HEK293 (cell line): ENCODE results near the gene HSF5.

ENCODE experiments used
- HOXC10 ChIP-seq: sonication (generic); formaldehyde crosslinking; IDR thresholded peaks from 2 replicates; pipeline ENCODE4 v1.8.1; 2023; ENCODE audit warnings: mild to moderate bottlenecking, missing genetic modification reagents
- KLF7 ChIP-seq: fragments of 450-650 bp; formaldehyde crosslinking; IDR thresholded peaks from 2 replicates; pipeline ENCODE4 v1.5.1; 2016; ENCODE audit warnings: missing biosample characterization, missing genetic modification characterization, borderline replicate concordance
- MEIS1 ChIP-seq: sonication (generic); formaldehyde crosslinking; IDR thresholded peaks from 2 replicates; pipeline ENCODE4 v1.8.1; 2022; ENCODE audit warnings: missing genetic modification reagents, mild to moderate bottlenecking, borderline replicate concordance
- MZF1 ChIP-seq: fragments of 450-650 bp; formaldehyde crosslinking; IDR thresholded peaks from 2 replicates; pipeline ENCODE4 v1.5.1; 2017; ENCODE audit warnings: missing biosample characterization, missing genetic modification characterization, borderline replicate concordance
- SCRT1 ChIP-seq: fragments of 450-650 bp; formaldehyde crosslinking; IDR thresholded peaks from 2 replicates; pipeline ENCODE4 v1.5.1; 2016; ENCODE audit warnings: missing biosample characterization, missing genetic modification characterization, borderline replicate concordance
- ZFP41 ChIP-seq: fragments of 450-650 bp; formaldehyde crosslinking; IDR thresholded peaks from 2 replicates; pipeline ENCODE4 v1.5.1; 2016; ENCODE audit warnings: missing biosample characterization, missing genetic modification characterization, borderline replicate concordance
- ZFP69B ChIP-seq: fragments of 450-650 bp; formaldehyde crosslinking; IDR thresholded peaks from 2 replicates; pipeline ENCODE4 v1.5.1; 2016; ENCODE audit warnings: missing biosample characterization, missing genetic modification characterization
- ZNF2 ChIP-seq: fragments of 450-650 bp; formaldehyde crosslinking; IDR thresholded peaks from 2 replicates; pipeline ENCODE4 v1.5.1; 2016; ENCODE audit warnings: missing biosample characterization, missing genetic modification characterization
- ZNF211 ChIP-seq: fragments of 450-650 bp; formaldehyde crosslinking; IDR thresholded peaks from 2 replicates; pipeline ENCODE4 v1.5.1; 2016; ENCODE audit warnings: low read depth, missing biosample characterization, missing genetic modification characterization
- ZNF223 ChIP-seq: fragments of 450-650 bp; formaldehyde crosslinking; IDR thresholded peaks from 2 replicates; pipeline ENCODE4 v1.5.1; 2016; ENCODE audit warnings: missing biosample characterization, missing genetic modification characterization
- ZNF324 ChIP-seq: fragments of 450-650 bp; formaldehyde crosslinking; IDR thresholded peaks from 2 replicates; pipeline ENCODE4 v1.5.1; 2016; ENCODE audit warnings: missing biosample characterization, missing genetic modification characterization
- ZNF391 ChIP-seq: fragments of 450-650 bp; formaldehyde crosslinking; IDR thresholded peaks from 2 replicates; pipeline ENCODE4 v1.5.1; 2016; ENCODE audit warnings: low read depth, missing biosample characterization, missing genetic modification characterization, borderline replicate concordance
- ZNF423 ChIP-seq: fragments of 450-650 bp; formaldehyde crosslinking; IDR thresholded peaks from 2 replicates; pipeline ENCODE4 v1.5.1; 2016; ENCODE audit warnings: missing biosample characterization, missing genetic modification characterization
- ZNF530 ChIP-seq: fragments of 450-650 bp; formaldehyde crosslinking; IDR thresholded peaks from 2 replicates; pipeline ENCODE4 v1.5.1; 2016; ENCODE audit warnings: low read depth, missing biosample characterization, missing genetic modification characterization
- ZNF555 ChIP-seq: fragments of 450-650 bp; formaldehyde crosslinking; conservative IDR thresholded peaks from 2 replicates; pipeline ENCODE4 v1.5.1; 2017; ENCODE audit warnings: missing biosample characterization, mild to moderate bottlenecking, missing genetic modification characterization, inconsistent platforms
- ZNF561 ChIP-seq: fragments of 450-650 bp; IDR thresholded peaks from 2 replicates; pipeline ENCODE4 v1.5.1; 2018; ENCODE audit warnings: missing biosample characterization, missing genetic modification characterization, borderline replicate concordance
- ZNF585B ChIP-seq: fragments of 450-650 bp; formaldehyde crosslinking; IDR thresholded peaks from 2 replicates; pipeline ENCODE4 v1.5.1; 2016; ENCODE audit warnings: missing biosample characterization, missing genetic modification characterization
- ZNF596 ChIP-seq: fragments of 450-650 bp; IDR thresholded peaks from 2 replicates; pipeline ENCODE4 v1.5.0; 2018; ENCODE audit warnings: missing biosample characterization, mild to moderate bottlenecking, missing genetic modification characterization, moderate library complexity
- ZNF707 ChIP-seq: fragments of 450-650 bp; formaldehyde crosslinking; IDR thresholded peaks from 2 replicates; pipeline ENCODE4 v1.5.1; 2016; ENCODE audit warnings: missing biosample characterization, missing genetic modification characterization
- ZSCAN23 ChIP-seq: fragments of 450-650 bp; formaldehyde crosslinking; IDR thresholded peaks from 2 replicates; pipeline ENCODE4 v1.5.1; 2016; ENCODE audit warnings: missing biosample characterization, missing genetic modification characterization
- TF ChIP-seq, protein P1 (sequence below): fragments of 450-650 bp; formaldehyde crosslinking; conservative IDR thresholded peaks from 2 replicates; pipeline ENCODE4 v1.5.1; 2016; ENCODE audit warnings: low read depth, missing biosample characterization, missing genetic modification characterization
- TF ChIP-seq, protein P2 (sequence below): fragments of 450-650 bp; formaldehyde crosslinking; IDR thresholded peaks from 2 replicates; pipeline ENCODE4 v1.5.1; 2016; ENCODE audit warnings: missing biosample characterization, missing genetic modification characterization, low read depth
- TF ChIP-seq, protein P3 (sequence below): fragments of 450-650 bp; formaldehyde crosslinking; IDR thresholded peaks from 2 replicates; pipeline ENCODE4 v1.5.1; 2016; ENCODE audit warnings: missing biosample characterization, missing genetic modification characterization
- TF ChIP-seq, protein P4 (sequence below): fragments of 450-650 bp; formaldehyde crosslinking; IDR thresholded peaks from 2 replicates; pipeline ENCODE4 v1.5.1; 2016; ENCODE audit warnings: missing biosample characterization, missing genetic modification characterization, low read depth
- TF ChIP-seq, protein P5 (sequence below): fragments of 450-650 bp; formaldehyde crosslinking; IDR thresholded peaks from 2 replicates; pipeline ENCODE4 v1.5.1; 2017; ENCODE audit warnings: missing biosample characterization, missing genetic modification characterization
- TF ChIP-seq, protein P6 (sequence below): fragments of 450-650 bp; formaldehyde crosslinking; IDR thresholded peaks from 2 replicates; pipeline ENCODE4 v1.5.1; 2016; ENCODE audit warnings: missing biosample characterization, missing genetic modification characterization

HSF5 gene

DNA sequence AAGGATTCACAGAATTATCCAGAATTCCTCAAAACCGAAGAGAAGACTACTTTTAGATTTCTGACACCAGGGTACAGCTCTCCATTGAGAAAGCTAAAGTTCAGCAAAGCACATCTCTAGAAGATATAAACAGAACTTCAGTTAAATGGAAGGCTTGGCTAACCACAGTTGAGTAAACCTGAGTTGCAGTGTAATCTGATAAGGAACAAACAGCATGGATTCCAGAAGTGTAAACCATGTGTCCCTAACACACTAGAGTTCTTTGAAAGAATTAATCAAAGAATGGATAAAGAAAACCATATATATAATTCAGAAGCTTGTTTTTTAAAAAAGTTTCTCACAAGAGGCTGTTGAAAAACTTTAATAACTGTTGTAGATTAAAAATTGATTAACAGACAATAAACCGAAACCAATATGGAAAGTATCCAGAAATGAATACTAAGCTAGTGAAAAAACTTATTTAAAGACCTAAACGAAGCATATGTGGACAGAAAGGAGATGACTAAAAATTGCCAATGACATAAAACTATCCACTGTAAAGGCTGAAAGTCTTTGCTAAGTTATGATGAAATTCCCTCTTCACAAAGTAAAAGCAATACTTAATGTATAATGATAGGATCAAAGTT is 75.1 kb downstream of the HSF5 start (continued):
- TF ChIP-seq, protein P1, sequence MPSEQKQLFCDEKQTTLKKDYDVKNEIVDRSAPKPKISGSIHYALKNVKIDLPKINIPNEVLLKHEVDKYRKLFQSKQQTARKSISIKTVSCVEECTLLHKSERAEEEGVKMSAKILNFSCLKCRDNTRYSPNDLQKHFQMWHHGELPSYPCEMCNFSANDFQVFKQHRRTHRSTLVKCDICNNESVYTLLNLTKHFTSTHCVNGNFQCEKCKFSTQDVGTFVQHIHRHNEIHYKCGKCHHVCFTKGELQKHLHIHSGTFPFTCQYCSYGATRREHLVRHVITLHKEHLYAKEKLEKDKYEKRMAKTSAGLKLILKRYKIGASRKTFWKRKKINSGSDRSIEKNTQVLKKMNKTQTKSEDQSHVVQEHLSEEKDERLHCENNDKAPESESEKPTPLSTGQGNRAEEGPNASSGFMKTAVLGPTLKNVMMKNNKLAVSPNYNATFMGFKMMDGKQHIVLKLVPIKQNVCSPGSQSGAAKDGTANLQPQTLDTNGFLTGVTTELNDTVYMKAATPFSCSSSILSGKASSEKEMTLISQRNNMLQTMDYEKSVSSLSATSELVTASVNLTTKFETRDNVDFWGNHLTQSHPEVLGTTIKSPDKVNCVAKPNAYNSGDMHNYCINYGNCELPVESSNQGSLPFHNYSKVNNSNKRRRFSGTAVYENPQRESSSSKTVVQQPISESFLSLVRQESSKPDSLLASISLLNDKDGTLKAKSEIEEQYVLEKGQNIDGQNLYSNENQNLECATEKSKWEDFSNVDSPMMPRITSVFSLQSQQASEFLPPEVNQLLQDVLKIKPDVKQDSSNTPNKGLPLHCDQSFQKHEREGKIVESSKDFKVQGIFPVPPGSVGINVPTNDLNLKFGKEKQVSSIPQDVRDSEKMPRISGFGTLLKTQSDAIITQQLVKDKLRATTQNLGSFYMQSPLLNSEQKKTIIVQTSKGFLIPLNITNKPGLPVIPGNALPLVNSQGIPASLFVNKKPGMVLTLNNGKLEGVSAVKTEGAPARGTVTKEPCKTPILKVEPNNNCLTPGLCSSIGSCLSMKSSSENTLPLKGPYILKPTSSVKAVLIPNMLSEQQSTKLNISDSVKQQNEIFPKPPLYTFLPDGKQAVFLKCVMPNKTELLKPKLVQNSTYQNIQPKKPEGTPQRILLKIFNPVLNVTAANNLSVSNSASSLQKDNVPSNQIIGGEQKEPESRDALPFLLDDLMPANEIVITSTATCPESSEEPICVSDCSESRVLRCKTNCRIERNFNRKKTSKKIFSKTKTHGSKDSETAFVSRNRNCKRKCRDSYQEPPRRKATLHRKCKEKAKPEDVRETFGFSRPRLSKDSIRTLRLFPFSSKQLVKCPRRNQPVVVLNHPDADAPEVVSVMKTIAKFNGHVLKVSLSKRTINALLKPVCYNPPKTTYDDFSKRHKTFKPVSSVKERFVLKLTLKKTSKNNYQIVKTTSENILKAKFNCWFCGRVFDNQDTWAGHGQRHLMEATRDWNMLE (tag by site-specific recombination): 0 out of 2 replicates have a peak, but pooled peaks have one; percentile 17
- TF ChIP-seq ZFP69B (tag by site-specific recombination) (no peak), ZNF423 (tag by site-specific recombination) (no peak), ZNF530 (no peak), ZNF585B (tag by site-specific recombination) (no peak), KLF7 (tag by site-specific recombination) (no peak), ZNF324 (tag by site-specific recombination) (no peak), HOXC10 (CRISPR knock-in tag) (no peak), ZNF596 (tag by site-specific recombination) (no peak), ZNF391 (no peak), SCRT1 (tag by site-specific recombination) (no peak), ZNF561 (no peak), ZFP41 (tag by site-specific recombination) (no peak), ZNF555 (tag by site-specific recombination) (no peak), MZF1 (tag by site-specific recombination) (no peak), ZNF2 (tag by site-specific recombination) (no peak), ZSCAN23 (tag by site-specific recombination) (no peak), ZNF707 (no peak), ZNF211 (tag by site-specific recombination) (no peak), ZNF223 (no peak), MEIS1 (CRISPR knock-in tag) (no peak)
- TF ChIP-seq, protein P2, sequence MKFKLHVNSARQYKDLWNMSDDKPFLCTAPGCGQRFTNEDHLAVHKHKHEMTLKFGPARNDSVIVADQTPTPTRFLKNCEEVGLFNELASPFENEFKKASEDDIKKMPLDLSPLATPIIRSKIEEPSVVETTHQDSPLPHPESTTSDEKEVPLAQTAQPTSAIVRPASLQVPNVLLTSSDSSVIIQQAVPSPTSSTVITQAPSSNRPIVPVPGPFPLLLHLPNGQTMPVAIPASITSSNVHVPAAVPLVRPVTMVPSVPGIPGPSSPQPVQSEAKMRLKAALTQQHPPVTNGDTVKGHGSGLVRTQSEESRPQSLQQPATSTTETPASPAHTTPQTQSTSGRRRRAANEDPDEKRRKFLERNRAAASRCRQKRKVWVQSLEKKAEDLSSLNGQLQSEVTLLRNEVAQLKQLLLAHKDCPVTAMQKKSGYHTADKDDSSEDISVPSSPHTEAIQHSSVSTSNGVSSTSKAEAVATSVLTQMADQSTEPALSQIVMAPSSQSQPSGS (tag by site-specific recombination): no peak
- TF ChIP-seq, protein P3, sequence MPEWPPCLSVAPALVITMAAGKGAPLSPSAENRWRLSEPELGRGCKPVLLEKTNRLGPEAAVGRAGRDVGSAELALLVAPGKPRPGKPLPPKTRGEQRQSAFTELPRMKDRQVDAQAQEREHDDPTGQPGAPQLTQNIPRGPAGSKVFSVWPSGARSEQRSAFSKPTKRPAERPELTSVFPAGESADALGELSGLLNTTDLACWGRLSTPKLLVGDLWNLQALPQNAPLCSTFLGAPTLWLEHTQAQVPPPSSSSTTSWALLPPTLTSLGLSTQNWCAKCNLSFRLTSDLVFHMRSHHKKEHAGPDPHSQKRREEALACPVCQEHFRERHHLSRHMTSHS (tag by site-specific recombination): no peak
- TF ChIP-seq, protein P4, sequence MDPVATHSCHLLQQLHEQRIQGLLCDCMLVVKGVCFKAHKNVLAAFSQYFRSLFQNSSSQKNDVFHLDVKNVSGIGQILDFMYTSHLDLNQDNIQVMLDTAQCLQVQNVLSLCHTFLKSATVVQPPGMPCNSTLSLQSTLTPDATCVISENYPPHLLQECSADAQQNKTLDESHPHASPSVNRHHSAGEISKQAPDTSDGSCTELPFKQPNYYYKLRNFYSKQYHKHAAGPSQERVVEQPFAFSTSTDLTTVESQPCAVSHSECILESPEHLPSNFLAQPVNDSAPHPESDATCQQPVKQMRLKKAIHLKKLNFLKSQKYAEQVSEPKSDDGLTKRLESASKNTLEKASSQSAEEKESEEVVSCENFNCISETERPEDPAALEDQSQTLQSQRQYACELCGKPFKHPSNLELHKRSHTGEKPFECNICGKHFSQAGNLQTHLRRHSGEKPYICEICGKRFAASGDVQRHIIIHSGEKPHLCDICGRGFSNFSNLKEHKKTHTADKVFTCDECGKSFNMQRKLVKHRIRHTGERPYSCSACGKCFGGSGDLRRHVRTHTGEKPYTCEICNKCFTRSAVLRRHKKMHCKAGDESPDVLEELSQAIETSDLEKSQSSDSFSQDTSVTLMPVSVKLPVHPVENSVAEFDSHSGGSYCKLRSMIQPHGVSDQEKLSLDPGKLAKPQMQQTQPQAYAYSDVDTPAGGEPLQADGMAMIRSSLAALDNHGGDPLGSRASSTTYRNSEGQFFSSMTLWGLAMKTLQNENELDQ (tag by site-specific recombination): no peak
- TF ChIP-seq, protein P5, sequence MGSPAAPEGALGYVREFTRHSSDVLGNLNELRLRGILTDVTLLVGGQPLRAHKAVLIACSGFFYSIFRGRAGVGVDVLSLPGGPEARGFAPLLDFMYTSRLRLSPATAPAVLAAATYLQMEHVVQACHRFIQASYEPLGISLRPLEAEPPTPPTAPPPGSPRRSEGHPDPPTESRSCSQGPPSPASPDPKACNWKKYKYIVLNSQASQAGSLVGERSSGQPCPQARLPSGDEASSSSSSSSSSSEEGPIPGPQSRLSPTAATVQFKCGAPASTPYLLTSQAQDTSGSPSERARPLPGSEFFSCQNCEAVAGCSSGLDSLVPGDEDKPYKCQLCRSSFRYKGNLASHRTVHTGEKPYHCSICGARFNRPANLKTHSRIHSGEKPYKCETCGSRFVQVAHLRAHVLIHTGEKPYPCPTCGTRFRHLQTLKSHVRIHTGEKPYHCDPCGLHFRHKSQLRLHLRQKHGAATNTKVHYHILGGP: no peak
- TF ChIP-seq, protein P6, sequence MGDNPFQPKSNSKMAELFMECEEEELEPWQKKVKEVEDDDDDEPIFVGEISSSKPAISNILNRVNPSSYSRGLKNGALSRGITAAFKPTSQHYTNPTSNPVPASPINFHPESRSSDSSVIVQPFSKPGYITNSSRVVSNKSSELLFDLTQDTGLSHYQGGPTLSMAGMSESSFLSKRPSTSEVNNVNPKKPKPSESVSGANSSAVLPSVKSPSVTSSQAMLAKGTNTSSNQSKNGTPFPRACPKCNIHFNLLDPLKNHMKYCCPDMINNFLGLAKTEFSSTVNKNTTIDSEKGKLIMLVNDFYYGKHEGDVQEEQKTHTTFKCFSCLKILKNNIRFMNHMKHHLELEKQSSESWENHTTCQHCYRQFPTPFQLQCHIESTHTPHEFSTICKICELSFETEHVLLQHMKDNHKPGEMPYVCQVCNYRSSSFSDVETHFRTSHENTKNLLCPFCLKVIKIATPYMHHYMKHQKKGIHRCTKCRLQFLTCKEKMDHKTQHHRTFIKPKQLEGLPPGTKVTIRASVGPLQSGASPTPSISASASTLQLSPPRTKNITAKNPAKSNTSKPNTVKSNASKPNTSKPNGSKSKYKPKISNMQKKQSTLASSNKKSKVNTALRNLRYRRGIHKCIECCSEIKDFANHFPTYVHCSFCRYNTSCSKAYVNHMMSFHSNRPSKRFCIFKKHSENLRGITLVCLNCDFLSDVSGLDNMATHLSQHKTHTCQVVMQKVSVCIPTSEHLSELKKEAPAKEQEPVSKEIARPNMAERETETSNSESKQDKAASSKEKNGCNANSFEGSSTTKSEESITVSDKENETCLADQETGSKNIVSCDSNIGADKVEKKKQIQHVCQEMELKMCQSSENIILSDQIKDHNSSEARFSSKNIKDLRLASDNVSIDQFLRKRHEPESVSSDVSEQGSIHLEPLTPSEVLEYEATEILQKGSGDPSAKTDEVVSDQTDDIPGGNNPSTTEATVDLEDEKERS (tag by site-specific recombination): no peak
